HEK293T (cell line): ENCODE results near the gene PRDM16.

ENCODE experiments used
- CTCF ChIA-PET: fragments of 350-600 bp; formaldehyde crosslinking; extraction: SDS; loops from one replicate; lab custom pipeline; 2021; ENCODE audit warnings: antibody characterized with exemption, inconsistent platforms; lab: Yijun Ruan, JAX
- POLR2A ChIA-PET: fragments of 350-600 bp; formaldehyde crosslinking; extraction: SDS; loops from one replicate; lab custom pipeline; 2020; ENCODE audit warnings: antibody characterized with exemption, inconsistent platforms; lab: Yijun Ruan, JAX
- DNase-seq: peaks from one replicate; pipeline ENCODE4 v3.0.0; 2012; ENCODE audit warnings: mixed read lengths; ENCODE audit errors: extremely low spot score
- ARNT ChIP-seq: fragments of 450-650 bp; IDR thresholded peaks from 2 replicates; pipeline ENCODE4 v1.6.1; 2017; ENCODE audit warnings: mild to moderate bottlenecking
- BHLHE40 ChIP-seq: fragments of 450-650 bp; IDR thresholded peaks from 2 replicates; pipeline ENCODE4 v1.6.1; 2016; ENCODE audit warnings: mild to moderate bottlenecking, moderate library complexity, borderline replicate concordance
- CTBP1 ChIP-seq: fragments of 450-650 bp; IDR thresholded peaks from 2 replicates; pipeline ENCODE4 v1.6.1; 2016; ENCODE audit warnings: borderline replicate concordance
- ELF4 ChIP-seq: fragments of 450-650 bp; IDR thresholded peaks from 2 replicates; pipeline ENCODE4 v1.6.1; 2017; ENCODE audit warnings: antibody characterized with exemption
- FOXA1 ChIP-seq: fragments of 450-650 bp; IDR thresholded peaks from 2 replicates; pipeline ENCODE4 v1.6.1; 2016; ENCODE audit warnings: mild to moderate bottlenecking
- FOXK2 ChIP-seq: fragments of 450-650 bp; IDR thresholded peaks from 2 replicates; pipeline ENCODE4 v1.6.1; 2016; ENCODE audit warnings: mild to moderate bottlenecking
- FOXM1 ChIP-seq: fragments of 450-650 bp; IDR thresholded peaks from 2 replicates; pipeline ENCODE4 v1.6.1; 2017; ENCODE audit warnings: mild to moderate bottlenecking, borderline replicate concordance
- HDGF ChIP-seq: fragments of 450-650 bp; IDR thresholded peaks from 2 replicates; pipeline ENCODE4 v1.6.1; 2017; ENCODE audit warnings: antibody characterized with exemption, borderline replicate concordance
- L3MBTL2 ChIP-seq: fragments of 450-650 bp; conservative IDR thresholded peaks from 2 replicates; pipeline ENCODE4 v1.6.1; 2016; ENCODE audit warnings: mild to moderate bottlenecking
- LEF1 ChIP-seq: fragments of 450-650 bp; IDR thresholded peaks from 2 replicates; pipeline ENCODE4 v1.6.1; 2017; ENCODE audit warnings: mild to moderate bottlenecking, borderline replicate concordance
- NFRKB ChIP-seq: fragments of 450-650 bp; IDR thresholded peaks from 2 replicates; pipeline ENCODE4 v1.6.1; 2016; ENCODE audit warnings: mild to moderate bottlenecking, moderate library complexity
- SP1 ChIP-seq: fragments of 450-650 bp; IDR thresholded peaks from 2 replicates; pipeline ENCODE4 v1.6.1; 2017
- SUZ12 ChIP-seq: fragments of 450-650 bp; IDR thresholded peaks from 2 replicates; pipeline ENCODE4 v1.6.1; 2016; ENCODE audit warnings: mild to moderate bottlenecking
- TARDBP ChIP-seq: fragments of 450-650 bp; IDR thresholded peaks from 2 replicates; pipeline ENCODE4 v1.6.1; 2016
- ZNF384 ChIP-seq: fragments of 450-650 bp; IDR thresholded peaks from 2 replicates; pipeline ENCODE4 v1.6.1; 2016
- TF ChIP-seq, protein P1 (sequence below): fragments of 450-650 bp; IDR thresholded peaks from 2 replicates; pipeline ENCODE4 v1.6.1; 2016

PRDM16 gene

GRCh38 chr1:3466366-3467075 lies 397.5 kb downstream of the PRDM16 start:
- ChIA-PET CTCF (no interaction called here), POLR2A (no interaction called here)
- TF ChIP-seq SUZ12, result no peak
- no peak for TF ChIP-seq FOXA1
- no peak for TF ChIP-seq NFRKB
- TF ChIP-seq HDGF, result no peak
- TF ChIP-seq ARNT, result no peak
- no peak for TF ChIP-seq FOXK2
- TF ChIP-seq TARDBP, result no peak
- TF ChIP-seq BHLHE40, result no peak
- no peak for TF ChIP-seq L3MBTL2
- TF ChIP-seq, protein P1, sequence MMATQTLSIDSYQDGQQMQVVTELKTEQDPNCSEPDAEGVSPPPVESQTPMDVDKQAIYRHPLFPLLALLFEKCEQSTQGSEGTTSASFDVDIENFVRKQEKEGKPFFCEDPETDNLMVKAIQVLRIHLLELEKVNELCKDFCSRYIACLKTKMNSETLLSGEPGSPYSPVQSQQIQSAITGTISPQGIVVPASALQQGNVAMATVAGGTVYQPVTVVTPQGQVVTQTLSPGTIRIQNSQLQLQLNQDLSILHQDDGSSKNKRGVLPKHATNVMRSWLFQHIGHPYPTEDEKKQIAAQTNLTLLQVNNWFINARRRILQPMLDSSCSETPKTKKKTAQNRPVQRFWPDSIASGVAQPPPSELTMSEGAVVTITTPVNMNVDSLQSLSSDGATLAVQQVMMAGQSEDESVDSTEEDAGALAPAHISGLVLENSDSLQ, result no peak
- TF ChIP-seq FOXM1, result no peak
- TF ChIP-seq SP1, result no peak
- TF ChIP-seq LEF1, result no peak
- no peak for TF ChIP-seq ELF4
- no peak for TF ChIP-seq ZNF384
- TF ChIP-seq CTBP1, result no peak
- DNase-seq, result no peak

DNA sequence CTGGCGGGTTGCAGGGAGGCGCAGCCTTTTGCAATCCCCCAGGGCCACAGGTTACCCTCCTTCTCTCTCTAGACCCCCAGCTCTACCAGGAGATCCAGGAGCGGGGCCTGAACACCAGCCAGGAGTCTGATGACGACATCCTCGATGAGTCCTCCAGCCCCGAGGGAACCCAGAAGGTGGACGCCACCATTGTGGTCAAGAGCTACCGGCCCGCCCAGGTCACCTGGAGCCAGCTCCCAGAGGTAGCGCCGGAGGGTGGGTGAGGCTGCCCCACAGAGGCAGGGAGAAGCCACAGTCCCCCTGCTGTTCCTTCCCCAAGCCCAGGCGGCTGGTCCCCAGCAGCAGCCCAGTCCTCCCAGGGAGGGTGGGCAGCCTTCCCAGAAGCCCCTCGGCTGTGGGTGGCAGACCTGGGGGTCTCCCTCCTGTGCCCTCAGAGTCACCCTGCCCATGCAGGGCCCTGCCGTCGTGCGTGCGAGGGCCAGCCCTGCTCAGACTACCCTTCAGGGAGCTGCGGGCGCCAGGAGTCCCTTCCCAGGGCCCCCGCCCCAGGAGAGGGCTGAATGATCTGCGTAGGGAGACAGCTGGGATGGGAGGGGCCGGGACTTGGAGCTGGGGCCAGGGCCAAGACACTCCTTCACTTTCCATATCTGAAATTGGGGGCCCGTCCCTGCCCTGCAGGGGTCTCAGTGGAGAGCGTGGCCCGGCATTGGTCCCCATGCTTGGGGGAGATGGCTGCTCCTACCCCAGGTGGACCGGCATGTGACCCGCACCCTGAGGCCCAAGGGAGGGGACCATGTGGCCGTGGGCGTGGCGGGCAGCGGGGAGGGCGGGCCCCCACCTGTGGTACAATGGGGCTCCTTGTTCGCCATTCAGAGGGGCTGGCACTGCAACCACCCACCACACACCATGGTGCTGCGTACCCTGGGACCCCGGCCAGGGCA lies 398.4 kb downstream of the PRDM16 start:
- POLR2A ChIA-PET, result no interaction called here
- no peak for DNase-seq
- TF ChIP-seq CTBP1 (no peak), ARNT (no peak), ELF4 (no peak), L3MBTL2 (no peak), FOXK2 (no peak), BHLHE40 (no peak), LEF1 (no peak), FOXM1 (no peak), FOXA1 (no peak), ZNF384 (no peak)
- TF ChIP-seq, protein P1, result no peak
- CTCF ChIA-PET, result no interaction called here

GRCh38 chr1:3468236-3469103 lies 399.5 kb downstream of the PRDM16 start:
- no peak for DNase-seq
- ChIA-PET CTCF (no interaction called here), POLR2A (interaction anchor here (1.0 kb wide), 1 partner anchor 10 kb away, joined by 3 read pairs; no protein-coding TSS in a partner anchor)
- TF ChIP-seq FOXA1 (no peak), FOXM1 (no peak)

- POLR2A ChIA-PET, result interaction anchor here (1.0 kb wide), 1 partner anchor 9 kb away, joined by 3 read pairs; no protein-coding TSS in a partner anchor
- TF ChIP-seq FOXM1 (no peak), TARDBP (no peak), FOXA1 (no peak), NFRKB (no peak), ARNT (no peak), FOXK2 (no peak), CTBP1 (no peak), ZNF384 (no peak), ELF4 (no peak), HDGF (no peak), BHLHE40 (no peak), SP1 (no peak), LEF1 (no peak), SUZ12 (no peak), L3MBTL2 (no peak)
- TF ChIP-seq, protein P1, result no peak
- no peak for DNase-seq
- CTCF ChIA-PET, result no interaction called here
Observed at GRCh38 chr1:3469104-3469848, 400.3 kb downstream of the PRDM16 start.
